Lung (tissue), 12 donors: Measurements from ENCODE around the gene CCDC77. TPM values are rescaled to one million over a fixed set of nuclear protein-coding genes. Genes with fewer than 3 reads are reported as not detected.

Source experiments
- ATAC-seq: fragments of 200-7000 bp; cut with Tn5 transposase; one replicate; pipeline ENCODE4 v1.9.1; 2020; ENCODE audit warnings: moderate number of reproducible peaks; ENCODE audit not compliant: insufficient read depth, low FRiP score
- DNase-seq, 3 donors: peaks; one replicate each; pipeline ENCODE4 v3.0.0-alpha.2; 2013 to 2017
- H3K27ac ChIP-seq, 2 donors: one replicate each; pipeline ENCODE4 v1.5.1; 2013; ENCODE audit warnings: mild to moderate bottlenecking in 2 of 2, moderate library complexity in 2 of 2, control low read depth in 1 of 2, inconsistent platforms in 1 of 2, low read depth in 1 of 2, low read length in 1 of 2
- H3K27me3 ChIP-seq, 3 donors: one replicate each; pipeline ENCODE4 v1.5.1; 2013; ENCODE audit warnings: low read length in 2 of 3; ENCODE audit not compliant: control insufficient read depth in 3 of 3, insufficient read depth in 3 of 3
- H3K36me3 ChIP-seq, 4 donors: one replicate each; pipeline ENCODE4 v1.5.1; 2013; ENCODE audit warnings: low read length in 4 of 4, mild to moderate bottlenecking in 1 of 4, moderate library complexity in 1 of 4; ENCODE audit not compliant: control insufficient read depth in 4 of 4, insufficient read depth in 4 of 4
- H3K4me1 ChIP-seq, 5 donors: one replicate each; pipeline ENCODE4 v1.5.1; 2013; ENCODE audit warnings: low read length in 5 of 5, mild to moderate bottlenecking in 2 of 5, moderate library complexity in 1 of 5; ENCODE audit not compliant: control insufficient read depth in 5 of 5, insufficient read depth in 5 of 5
- H3K4me3 ChIP-seq: one replicate; pipeline ENCODE4 v1.5.1; 2013; ENCODE audit warnings: mild to moderate bottlenecking, control low read depth, moderate library complexity
- H3K9ac ChIP-seq, 2 donors: one replicate each; pipeline ENCODE4 v1.5.1; 2013; ENCODE audit warnings: low read length in 2 of 2, control low read depth in 1 of 2; ENCODE audit not compliant: insufficient read depth in 1 of 2
- H3K9me3 ChIP-seq, 4 donors: one replicate each; pipeline ENCODE4 v1.5.1; 2013; ENCODE audit warnings: low read length in 3 of 4, mild to moderate bottlenecking in 1 of 4, moderate library complexity in 1 of 4; ENCODE audit not compliant: control insufficient read depth in 4 of 4, insufficient read depth in 3 of 4
- CTCF ChIP-seq: IDR thresholded peaks from 2 replicates; pipeline ENCODE4 v1.5.1; 2012; ENCODE audit warnings: mild to moderate bottlenecking; ENCODE audit errors: control extremely low read depth, extremely low read depth
- WGBS, 2 donors: extraction: QIAGEN DNeasy Blood & Tissue Kit; methylation state at CpG; one replicate each; pipeline ENCODE4 v1.1.7; 2013; 5-methylcytosine and 5-hydroxymethylcytosine counted together
- polyA plus RNA-seq, 2 donors: library from polyadenylated mRNA; stranded (reverse); fragments of 200-250 nt; gene quantifications; one replicate each; pipeline ENCODE4 v1.2.1, GENCODE V29; 2013
- total RNA-seq, 2 donors: library from RNA; depleted of rRNA in 1 of 2; stranded (reverse); fragments of >200 nt in 1 of 2; gene quantifications; one replicate each; pipeline ENCODE4 v1.2.1, GENCODE V29; 2014 to 2021
- donor health status: control.
- donor health status: control.
- donor health status: Bipolar disorder and iron deficiency.
- donor health status: healthy.
- donor health status: DM: yes; HTN: yes; CAD: no.

Gene CCDC77
- total and polyA plus RNA-seq, 4 donors, result 3.2 to 20.6 (median 5.0) TPM

GRCh38 chr12:459430-460258, 58.2 kb downstream of the CCDC77 start, which contains the start of gene B4GALNT3:
B4GALNT3 (plus strand) TSS chr12:459939; CDS start chr12:460377, 438 bp downstream.
- peaks cover 0 to 10% (median 6%) of the 10 kb centered on the region in 5 donors for H3K4me1 ChIP-seq
- H3K9me3 ChIP-seq, result no peaks in the 10 kb centered on the region
- H3K27me3 ChIP-seq, result peaks cover 0 to 42% (median 38%) of the 10 kb centered on the region in 3 donors
- WGBS, 2 donors, result 4% methylated on average over 47 to 82 of the region's 82 CpGs
- H3K9ac ChIP-seq, result peak within 1 kb of the TSS in 1 of 2 donors; percentile 19
- peak within 1 kb of the TSS; percentile 44 for H3K4me3 ChIP-seq
- H3K36me3 ChIP-seq, result no peaks in the 10 kb centered on the region
- no peak for TF ChIP-seq CTCF
- ATAC-seq (peak; percentile 81), DNase-seq (peak; percentile 50 to 68 (median 64))
- H3K27ac ChIP-seq, result peak within 1 kb of the TSS; percentile 86 to 90

GRCh38 chr12:460261-461230, 59.1 kb downstream of the CCDC77 start:
- Histone ChIP-seq H3K9ac (no peak overlapping the region), H3K4me3 (peak overlapping the region; percentile 44), H3K27ac (peak overlapping the region in 1 of 2 donors; percentile 90), H3K9me3 (no peaks in the 10 kb centered on the region), H3K36me3 (no peaks in the 10 kb centered on the region), H3K4me1 (peaks cover 0 to 8% (median 6%) of the 10 kb centered on the region in 5 donors), H3K27me3 (peaks cover 0 to 43% (median 35%) of the 10 kb centered on the region in 3 donors)
- WGBS, 2 donors, result 4 to 5% methylated on average over 67 to 109 of the region's 109 CpGs
- no peak for TF ChIP-seq CTCF
- ATAC-seq, result no peak
- DNase-seq, result peak; percentile 10 to 35 (median 29)

GRCh38 chr12:461425-461824, 60.0 kb downstream of the CCDC77 start:
- no peak for ATAC-seq
- Histone ChIP-seq H3K9ac (no peak overlapping the region), H3K36me3 (no peaks in the 10 kb centered on the region), H3K9me3 (no peaks in the 10 kb centered on the region), H3K27me3 (peaks cover 0 to 43% (median 35%) of the 10 kb centered on the region in 3 donors), H3K4me1 (peaks cover 0 to 8% (median 6%) of the 10 kb centered on the region in 5 donors), H3K4me3 (no peak overlapping the region), H3K27ac (peak overlapping the region in 1 of 2 donors; percentile 90)
- no peak for DNase-seq
- 74% methylated on average over 13 of the region's 13 CpGs for WGBS, 2 donors
- TF ChIP-seq CTCF, result no peak
